Body of pancreas (tissue), 4 donors: Measurements from ENCODE around the gene YWHAB. TPM values are rescaled to one million over a fixed set of nuclear protein-coding genes. Genes with fewer than 3 reads are reported as not detected.

Experiments
- ATAC-seq: fragments of 150-250 bp; one replicate; pipeline ENCODE4 v1.9.1; 2016
- DNase-seq, 4 donors: peaks; one replicate each; pipeline ENCODE4 v3.0.0-alpha.2; 2019
- H3K27ac ChIP-seq, 4 donors: fragments of 200-600 bp; sonication (generic); 1 replicate in 3 of 4; 2 replicates in 1 of 4; pipeline versions ENCODE4 v1.5.1 to v1.6.1; 2016 to 2019; ENCODE audit warnings: mild to moderate bottlenecking in 1 of 4, mixed read lengths in 1 of 4, moderate library complexity in 1 of 4
- H3K27me3 ChIP-seq, 2 donors: fragments of 200-600 bp; sonication (generic); one replicate each; pipeline ENCODE4 v1.6.0; 2016; ENCODE audit warnings: mild to moderate bottlenecking in 1 of 2
- H3K36me3 ChIP-seq, 2 donors: fragments of 200-600 bp; sonication (generic); replicated peaks in 1 of 2; 2 replicates each; pipeline ENCODE4 v1.5.1; 2016; ENCODE audit warnings: low read depth in 2 of 2; ENCODE audit not compliant: insufficient read depth in 1 of 2
- H3K4me1 ChIP-seq: fragments of 200-600 bp; sonication (generic); one replicate; pipeline ENCODE4 v1.6.0; 2016
- H3K4me3 ChIP-seq, 2 donors: fragments of 200-600 bp; sonication (generic); 1 replicate in 1 of 2; 2 replicates in 1 of 2; pipeline ENCODE4 v1.5.1; 2016 to 2019
- H3K9me3 ChIP-seq, 3 donors: fragments of 200-600 bp; sonication (generic); 1 replicate in 2 of 3; 2 replicates in 1 of 3; pipeline ENCODE4 v1.5.1; 2016
- CTCF ChIP-seq, 7 experiments: fragments of 450-650 bp in 4 of 7; fragments of 200-600 bp in 3 of 7; sonication (generic) in 3 of 7; IDR thresholded peaks; one replicate each; pipeline ENCODE4 v1.5.1; 2016 to 2019; ENCODE audit warnings: antibody characterized with exemption in 7 of 7
- POLR2A ChIP-seq, 3 donors: fragments of 450-650 bp; IDR thresholded peaks; one replicate each; pipeline ENCODE4 v1.6.1; 2016; ENCODE audit warnings: antibody characterized with exemption in 3 of 3, mild to moderate bottlenecking in 2 of 3
- WGBS, 2 donors: methylation state at CpG; one replicate each; pipeline ENCODE4 v1.1.5; 2017; 5-methylcytosine and 5-hydroxymethylcytosine counted together
- intact Hi-C: fragments of 100-400 bp; cut with DNase I; formaldehyde crosslinking; loops from one replicate; pipeline ENCODE4 v1.15.1; 2023
- total RNA-seq, 2 donors: library from RNA; depleted of rRNA; stranded (reverse); fragments of >200 nt; gene quantifications; one replicate each; pipeline ENCODE4 v1.1.0, GENCODE V29; 2016

The YWHAB gene
- total RNA-seq, 2 donors from 2014 or later, result 49.3 to 64.9 TPM

DNA sequence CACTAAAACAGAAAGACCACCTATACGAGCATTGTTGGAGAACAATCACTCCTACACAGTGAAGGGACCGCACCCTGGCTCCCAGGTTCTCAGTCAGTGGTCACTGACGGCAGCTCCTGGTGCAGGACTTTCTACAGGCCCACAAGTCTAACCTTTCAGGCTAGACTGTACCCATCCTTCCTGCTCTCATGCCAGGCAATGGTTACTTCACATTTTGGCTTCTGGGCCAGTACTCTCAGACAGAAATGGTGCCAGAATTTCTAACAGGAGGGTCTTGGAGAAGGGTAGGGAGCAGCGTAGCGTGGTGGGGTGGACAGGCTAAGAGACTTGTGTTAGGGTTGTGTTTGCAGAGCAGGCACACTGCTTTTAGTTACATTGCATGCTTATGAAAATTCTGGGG is 62.6 kb downstream of the YWHAB start:
- no peaks in the 10 kb centered on the region for H3K9me3 ChIP-seq
- ATAC-seq, result no peak
- H3K4me1 ChIP-seq, result peaks cover 4% of the 10 kb centered on the region
- intact Hi-C loops, result no loop called here
- peaks cover 0 to 21% of the 10 kb centered on the region in 2 donors for H3K36me3 ChIP-seq
- peak overlapping the region in 2 of 4 donors; percentile 36 to 60 for H3K27ac ChIP-seq
- no peak for DNase-seq
- H3K4me3 ChIP-seq, result no peak overlapping the region
- TF ChIP-seq POLR2A (IDR thresholded peaks at IDR 0.05), result no peak
- no peak for TF ChIP-seq CTCF (IDR thresholded peaks at IDR 0.05)
- 93 to 96% methylated on average over 5 of the region's 5 CpGs for WGBS, 2 donors
- no peaks in the 10 kb centered on the region for H3K27me3 ChIP-seq

DNA sequence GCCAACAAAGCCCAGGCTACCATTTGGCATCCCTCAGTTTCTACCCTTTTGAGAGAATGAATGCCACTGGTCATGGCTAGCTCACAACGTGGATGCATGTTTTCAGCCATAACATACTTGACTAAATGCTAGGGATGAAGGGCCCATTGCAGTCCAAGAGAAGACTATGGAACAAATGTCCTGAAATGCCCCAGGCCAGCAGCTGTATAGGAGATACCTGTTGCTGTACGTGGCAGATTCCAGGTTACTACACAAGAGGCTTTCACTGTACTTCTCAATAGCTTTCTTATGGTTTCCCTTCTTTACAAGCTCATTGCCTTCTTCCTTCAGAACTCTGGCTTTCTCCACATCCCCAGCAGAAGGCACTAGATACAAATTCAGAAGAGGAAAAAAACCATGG is 63.0 kb downstream of the YWHAB start:
- DNase-seq, result no peak
- Histone ChIP-seq H3K4me3 (no peak overlapping the region), H3K27ac (no peak overlapping the region), H3K4me1 (peaks cover 4% of the 10 kb centered on the region), H3K36me3 (peaks cover 0 to 19% of the 10 kb centered on the region in 2 donors), H3K9me3 (no peaks in the 10 kb centered on the region), H3K27me3 (no peaks in the 10 kb centered on the region)
- intact Hi-C loops, result no loop called here
- ATAC-seq, result no peak
- TF ChIP-seq POLR2A (IDR thresholded peaks at IDR 0.05) (no peak), CTCF (IDR thresholded peaks at IDR 0.05) (no peak)
- 82 to 89% methylated on average over 2 of the region's 2 CpGs for WGBS, 2 donors

GRCh38 chr20:44950368-44950767 is 64.9 kb downstream of the YWHAB start:
- WGBS, 2 donors, result 100% methylated on average over 1 of the region's 1 CpG
- H3K4me3 ChIP-seq, result no peak overlapping the region
- no peak for ATAC-seq
- no peaks in the 10 kb centered on the region for H3K9me3 ChIP-seq
- no peak for DNase-seq
- H3K36me3 ChIP-seq, result peaks cover 0 to 26% of the 10 kb centered on the region in 2 donors
- peaks cover 4% of the 10 kb centered on the region for H3K4me1 ChIP-seq
- H3K27me3 ChIP-seq, result no peaks in the 10 kb centered on the region
- TF ChIP-seq CTCF (IDR thresholded peaks at IDR 0.05), result no peak
- no peak for TF ChIP-seq POLR2A (IDR thresholded peaks at IDR 0.05)
- intact Hi-C loops, result no loop called here
- no peak overlapping the region for H3K27ac ChIP-seq

DNA sequence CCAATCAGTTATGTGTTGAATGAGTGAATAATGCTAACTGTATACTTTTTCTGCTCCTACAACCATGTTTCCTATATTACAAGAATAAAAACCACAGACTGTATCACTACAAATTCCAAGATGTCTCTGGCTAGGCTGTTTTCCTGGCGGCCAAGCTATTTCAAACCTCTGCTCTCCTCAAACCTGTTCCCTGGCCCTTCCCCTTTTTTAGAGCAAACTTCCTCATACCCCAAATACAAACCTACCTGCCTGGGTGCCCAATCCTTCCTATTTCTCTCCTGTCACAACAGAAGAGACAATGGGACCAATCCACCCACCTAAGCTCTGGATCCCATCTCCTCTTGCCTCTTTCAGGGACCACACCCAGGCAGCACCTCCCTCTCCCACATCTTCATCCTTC is 67.2 kb downstream of the YWHAB start:
- DNase-seq (no peak), ATAC-seq (no peak)
- Histone ChIP-seq H3K4me3 (no peak overlapping the region), H3K36me3 (peaks cover 0 to 32% of the 10 kb centered on the region in 2 donors), H3K27me3 (no peaks in the 10 kb centered on the region), H3K9me3 (no peaks in the 10 kb centered on the region), H3K4me1 (no peaks in the 10 kb centered on the region), H3K27ac (no peak overlapping the region)
- intact Hi-C loops, result no loop called here
- TF ChIP-seq POLR2A (IDR thresholded peaks at IDR 0.05) (no peak), CTCF (IDR thresholded peaks at IDR 0.05) (no peak)
- 80 to 83% methylated on average over 1 of the region's 1 CpG for WGBS, 2 donors

DNA sequence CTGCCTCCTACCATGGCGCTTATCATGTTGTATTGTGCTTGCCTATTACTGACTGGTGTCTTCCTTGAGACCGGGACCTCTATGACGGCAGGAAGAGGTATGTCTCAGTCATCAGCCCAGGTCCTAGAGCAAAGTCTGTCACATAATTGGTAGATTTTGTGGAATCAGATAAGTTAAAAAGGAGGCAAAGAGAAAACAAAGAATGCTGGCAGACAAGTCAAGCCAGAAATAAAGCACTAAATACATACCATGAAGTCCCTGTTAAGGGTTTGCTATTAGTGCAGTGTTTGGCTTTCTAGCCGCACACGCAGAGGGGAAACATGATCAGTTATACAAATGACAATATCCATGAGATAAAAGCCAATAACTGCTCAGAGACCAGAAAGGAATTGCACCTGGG is 68.7 kb downstream of the YWHAB start:
- ATAC-seq (no peak), DNase-seq (no peak)
- Histone ChIP-seq H3K27me3 (no peaks in the 10 kb centered on the region), H3K27ac (no peak overlapping the region), H3K36me3 (peaks cover 0 to 29% of the 10 kb centered on the region in 2 donors), H3K4me1 (peaks cover 10% of the 10 kb centered on the region), H3K4me3 (no peak overlapping the region), H3K9me3 (no peaks in the 10 kb centered on the region)
- 95% methylated on average over 5 of the region's 5 CpGs for WGBS, 2 donors
- no peak for TF ChIP-seq POLR2A (IDR thresholded peaks at IDR 0.05)
- TF ChIP-seq CTCF (IDR thresholded peaks at IDR 0.05), result no peak
- intact Hi-C loops, result no loop called here
